GM23338 (cell line): ENCODE measurements around the gene CYP46A1.

ENCODE experiments used
- CREB1 ChIP-seq: fragments of 250-450 bp; sonication (Bioruptor Pico); IDR thresholded peaks from 2 replicates; pipeline ENCODE4 v1.5.0; 2020; ENCODE audit warnings: low read depth, mild to moderate bottlenecking, moderate library complexity
- CTCF ChIP-seq, 2 experiments: fragments of 200-600 bp in 1 of 2; sonication (generic) in 1 of 2; conservative IDR thresholded peaks; 2 replicates each; pipeline versions ENCODE4 v1.5.1 to v1.6.1; 2016 to 2017; ENCODE audit warnings: antibody characterized with exemption in 2 of 2, low read depth in 2 of 2, mild to moderate bottlenecking in 2 of 2, moderate library complexity in 1 of 2
- EZH2 ChIP-seq: fragments of 200-600 bp; sonication (generic); IDR thresholded peaks from one replicate; pipeline ENCODE4 v1.8.0; 2017; ENCODE audit warnings: antibody characterized with exemption, mild to moderate bottlenecking, low read depth; ENCODE audit not compliant: unreplicated experiment
- EZH2phosphoT487 ChIP-seq: fragments of 200-600 bp; sonication (generic); IDR thresholded peaks from one replicate; pipeline ENCODE4 v1.8.1; 2018; ENCODE audit warnings: antibody characterized with exemption; ENCODE audit not compliant: unreplicated experiment
- JUNB ChIP-seq: IDR thresholded peaks from one replicate; pipeline ENCODE4 v1.6.1; 2016; ENCODE audit warnings: antibody characterized with exemption; ENCODE audit not compliant: unreplicated experiment
- NANOG ChIP-seq: IDR thresholded peaks from 2 replicates; pipeline ENCODE4 v1.6.1; 2016; ENCODE audit warnings: antibody characterized with exemption, borderline replicate concordance
- POLR2AphosphoS5 ChIP-seq: IDR thresholded peaks from 2 replicates; pipeline ENCODE4 v1.6.1; 2016; ENCODE audit warnings: antibody characterized with exemption, low read depth
- REST ChIP-seq: IDR thresholded peaks from one replicate; pipeline ENCODE4 v1.6.1; 2018; ENCODE audit warnings: antibody characterized with exemption; ENCODE audit not compliant: unreplicated experiment
- STAT1 ChIP-seq: IDR thresholded peaks from one replicate; pipeline ENCODE4 v1.6.1; 2016; ENCODE audit warnings: antibody characterized with exemption; ENCODE audit not compliant: unreplicated experiment
- ZNF331 ChIP-seq: fragments of 250-450 bp; sonication (Bioruptor Pico); IDR thresholded peaks from 2 replicates; pipeline ENCODE4 v1.5.0; 2020; ENCODE audit warnings: low read depth, mild to moderate bottlenecking, moderate library complexity
- ZNF462 ChIP-seq: fragments of 250-450 bp; sonication (Bioruptor Pico); IDR thresholded peaks from 2 replicates; pipeline ENCODE4 v1.5.0; 2020; ENCODE audit warnings: mild to moderate bottlenecking, moderate library complexity
- TF ChIP-seq, protein P1 (sequence below): IDR thresholded peaks from 2 replicates; pipeline ENCODE4 v1.6.1; 2016; ENCODE audit warnings: antibody characterized with exemption

- TF ChIP-seq POLR2AphosphoS5 (no peak), CTCF (conservative IDR thresholded peaks at IDR 0.05; ENCODE audit: low read depth in 2 of 2) (no peak), JUNB (no peak), EZH2 (no peak), REST (no peak), EZH2phosphoT487 (no peak), ZNF462 (CRISPR knock-in tag) (no peak), CREB1 (CRISPR knock-in tag) (no peak), ZNF331 (no peak), NANOG (no peak), STAT1 (no peak)
- TF ChIP-seq, protein P1, sequence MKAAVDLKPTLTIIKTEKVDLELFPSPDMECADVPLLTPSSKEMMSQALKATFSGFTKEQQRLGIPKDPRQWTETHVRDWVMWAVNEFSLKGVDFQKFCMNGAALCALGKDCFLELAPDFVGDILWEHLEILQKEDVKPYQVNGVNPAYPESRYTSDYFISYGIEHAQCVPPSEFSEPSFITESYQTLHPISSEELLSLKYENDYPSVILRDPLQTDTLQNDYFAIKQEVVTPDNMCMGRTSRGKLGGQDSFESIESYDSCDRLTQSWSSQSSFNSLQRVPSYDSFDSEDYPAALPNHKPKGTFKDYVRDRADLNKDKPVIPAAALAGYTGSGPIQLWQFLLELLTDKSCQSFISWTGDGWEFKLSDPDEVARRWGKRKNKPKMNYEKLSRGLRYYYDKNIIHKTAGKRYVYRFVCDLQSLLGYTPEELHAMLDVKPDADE = no peak
Observed at GRCh38 chr14:99756796-99757195, 72.7 kb downstream of the CYP46A1 start.
